ENCODE measurements around the gene GNG12.

Gene GNG12

GRCh38 chr1:67815303-67816094 is 17.8 kb downstream of the GNG12 start:
- no peak for DNase-seq (ENCODE audit: low read depth)

- no peak for DNase-seq (ENCODE audit: low read depth)
These were observed 19.0 kb downstream of the GNG12 start for GRCh38 chr1:67814121-67814772.

- no peak for DNase-seq (ENCODE audit: low read depth)
These were observed 21.0 kb downstream of the GNG12 start for GRCh38 chr1:67812226-67812625.

- no peak for DNase-seq (ENCODE audit: low read depth)
These were observed 21.5 kb downstream of the GNG12 start for GRCh38 chr1:67811781-67812180.

DNA sequence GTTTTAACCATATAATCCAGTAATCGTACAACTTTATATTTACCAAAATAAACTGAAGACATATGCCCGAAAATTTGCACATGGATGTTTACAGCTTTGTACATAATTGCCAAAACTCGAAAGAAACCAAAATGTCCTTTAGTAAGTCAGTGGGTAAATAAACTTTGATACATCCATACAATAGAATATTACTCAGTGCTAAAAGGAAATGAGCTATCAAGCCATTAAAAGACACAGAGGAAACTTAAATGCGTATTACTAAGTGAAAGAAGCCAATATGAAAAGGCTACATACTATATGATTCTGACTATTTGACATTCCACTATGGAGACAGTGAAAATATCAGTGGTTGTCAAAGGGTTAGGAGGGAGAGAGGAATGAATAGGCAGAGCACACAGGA is 23.4 kb downstream of the GNG12 start:
- no peak for DNase-seq (ENCODE audit: low read depth)

DNA sequence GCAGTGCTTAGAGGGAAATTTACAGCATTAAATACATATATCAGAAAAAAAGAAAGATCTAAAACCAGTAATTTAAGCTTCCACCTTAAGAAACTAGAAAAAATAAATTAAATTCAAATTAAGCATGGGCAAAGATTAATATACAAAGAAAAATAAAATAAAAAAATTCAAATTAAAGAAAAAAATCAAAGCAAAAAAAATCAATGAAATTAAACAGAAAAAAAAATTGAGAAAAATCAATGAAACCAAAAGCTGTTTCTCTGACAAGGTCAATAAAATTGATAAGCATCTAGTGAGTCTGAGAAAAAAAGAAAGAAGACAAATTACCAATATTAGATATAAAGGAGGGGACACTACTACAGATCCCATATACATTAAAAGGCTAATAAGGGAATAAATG is 26.0 kb downstream of the GNG12 start:
- no peak for DNase-seq (ENCODE audit: low read depth)

- no peak for DNase-seq (ENCODE audit: low read depth)
These were observed 28.6 kb downstream of the GNG12 start for GRCh38 chr1:67804710-67805109.

- DNase-seq (ENCODE audit: low read depth), result no peak
These were observed 29.6 kb downstream of the GNG12 start for GRCh38 chr1:67803380-67804279.

DNA sequence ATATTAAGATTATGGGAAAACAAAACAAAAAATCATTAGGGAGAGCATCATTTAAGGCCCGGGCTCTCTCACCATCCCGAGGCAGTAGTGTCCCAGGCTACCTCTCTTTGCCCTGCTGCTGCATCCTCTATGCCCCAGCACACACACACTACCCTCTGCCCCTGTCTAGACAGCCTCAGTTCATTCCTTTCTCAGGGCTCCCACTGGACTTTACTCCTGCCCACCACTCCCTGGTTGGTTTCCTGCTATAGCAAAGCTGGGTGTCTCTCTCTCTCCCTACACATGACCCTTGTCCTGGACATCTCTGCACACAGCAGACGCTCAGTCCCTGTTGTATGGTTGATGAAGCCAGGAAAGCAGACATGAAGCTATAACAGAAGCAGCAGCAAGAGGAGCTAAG is 30.7 kb downstream of the GNG12 start:
- DNase-seq (ENCODE audit: low read depth), result no peak

GRCh38 chr1:67801903-67802302 is 31.4 kb downstream of the GNG12 start:
- no peak for DNase-seq (ENCODE audit: low read depth)

DNA sequence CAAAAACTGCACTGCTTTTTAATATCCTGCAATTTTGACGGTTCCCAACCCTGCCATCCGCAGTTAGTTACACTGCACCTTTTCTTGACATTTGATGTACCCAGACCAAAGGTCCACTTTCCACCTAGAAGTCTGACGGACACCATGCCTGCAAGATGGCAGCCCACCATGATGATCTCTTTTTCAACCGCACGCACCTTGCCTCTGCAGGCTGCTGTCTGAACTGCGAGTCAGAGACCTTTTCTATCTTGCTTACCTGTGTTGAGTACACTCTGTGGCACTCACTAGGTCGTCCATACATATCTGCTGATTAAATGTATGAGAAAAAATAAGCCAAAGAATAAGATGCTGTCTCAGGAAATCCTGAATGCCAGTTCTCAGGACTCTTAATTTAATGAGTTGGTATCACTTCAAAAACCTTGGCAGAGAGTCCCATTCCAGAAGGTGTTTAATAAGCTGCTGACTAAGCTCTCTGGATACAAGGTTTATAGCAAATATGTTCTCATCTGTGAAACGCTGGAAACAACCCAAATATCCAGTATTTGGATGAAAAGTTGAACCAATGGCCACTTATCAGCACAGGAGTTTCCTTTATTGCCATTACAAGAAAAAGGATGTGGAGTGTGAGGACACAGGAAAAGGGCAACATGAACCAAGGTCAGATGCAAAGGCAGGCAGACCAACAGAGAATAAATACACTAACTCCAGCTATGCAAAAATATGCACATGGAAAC is 37.9 kb downstream of the GNG12 start:
- no peak for DNase-seq (ENCODE audit: low read depth)

- no peak for DNase-seq (ENCODE audit: low read depth)
These were observed 39.7 kb downstream of the GNG12 start for GRCh38 chr1:67793562-67793961.

DNA sequence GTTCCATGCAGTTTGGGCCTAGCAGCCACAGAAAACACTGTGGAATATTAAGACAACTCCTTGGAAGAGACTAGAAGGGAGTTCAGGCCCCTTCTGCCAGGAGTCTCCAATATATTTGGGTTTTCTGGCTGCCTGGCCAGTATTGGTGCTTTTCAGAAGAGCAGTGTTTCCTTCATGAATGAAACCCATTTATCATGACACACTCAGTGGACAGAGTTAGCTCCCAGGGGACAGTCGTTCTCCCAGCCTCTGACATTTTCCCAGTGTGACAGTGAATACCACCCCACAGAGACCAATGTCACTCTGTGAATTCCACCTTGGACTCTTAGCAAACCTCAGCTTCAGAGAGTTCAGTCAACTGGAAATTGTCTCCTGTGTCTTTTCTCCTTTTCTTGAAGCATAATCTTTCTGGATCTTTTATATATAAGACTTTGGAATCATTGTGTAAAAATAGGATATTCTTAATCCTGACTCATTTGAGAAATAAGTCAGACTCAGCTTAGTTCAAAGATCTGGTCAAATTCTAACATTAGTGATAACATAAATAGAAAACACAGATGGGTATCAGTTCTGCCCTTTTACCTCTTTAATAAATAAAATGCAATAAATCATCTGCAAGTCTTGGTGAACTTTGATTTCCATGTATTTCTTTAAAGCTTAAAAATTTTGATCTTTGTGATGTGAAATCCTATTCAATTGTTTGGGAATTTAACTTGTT is 40.4 kb downstream of the GNG12 start:
- DNase-seq (ENCODE audit: low read depth), result no peak

DNA sequence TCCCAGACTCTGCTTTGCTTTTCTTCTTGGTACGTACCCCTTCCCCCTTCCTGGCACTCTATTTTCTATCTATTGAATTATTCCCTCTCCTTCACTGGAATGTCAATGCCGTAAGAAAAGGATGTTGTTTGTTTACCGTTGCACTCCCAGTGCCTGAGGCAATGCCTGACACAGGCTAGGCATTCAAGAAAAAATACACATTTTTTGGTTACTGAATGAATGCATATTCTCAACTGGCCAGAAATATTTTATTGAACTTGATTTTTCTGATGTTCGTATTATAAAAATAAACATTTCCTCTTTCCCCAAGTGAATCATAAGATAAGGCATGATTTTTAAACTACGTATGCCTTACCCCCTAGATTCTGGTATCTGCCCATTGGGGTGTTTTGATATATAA is 41.2 kb downstream of the GNG12 start:
- no peak for DNase-seq (ENCODE audit: low read depth)

DNA sequence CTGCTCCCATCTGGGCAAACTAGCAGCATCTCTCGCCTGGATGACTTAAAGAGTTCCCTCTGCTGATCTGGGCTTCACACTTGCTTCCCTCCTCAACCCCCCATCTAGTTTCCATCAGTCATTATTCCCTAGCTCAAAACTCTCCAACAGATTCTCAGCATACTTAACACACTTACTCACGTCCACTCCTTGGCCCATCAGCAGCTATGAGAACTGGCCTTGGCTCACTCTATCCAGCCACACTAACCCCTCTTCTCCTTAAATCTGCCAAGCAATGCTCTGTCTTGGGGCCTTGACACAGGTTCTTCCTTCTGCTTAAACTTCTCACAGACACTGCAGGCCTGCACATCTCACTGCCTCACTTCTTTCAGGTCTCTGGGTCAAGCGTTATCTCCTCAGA is 41.6 kb downstream of the GNG12 start:
- no peak for DNase-seq (ENCODE audit: low read depth)

DNA sequence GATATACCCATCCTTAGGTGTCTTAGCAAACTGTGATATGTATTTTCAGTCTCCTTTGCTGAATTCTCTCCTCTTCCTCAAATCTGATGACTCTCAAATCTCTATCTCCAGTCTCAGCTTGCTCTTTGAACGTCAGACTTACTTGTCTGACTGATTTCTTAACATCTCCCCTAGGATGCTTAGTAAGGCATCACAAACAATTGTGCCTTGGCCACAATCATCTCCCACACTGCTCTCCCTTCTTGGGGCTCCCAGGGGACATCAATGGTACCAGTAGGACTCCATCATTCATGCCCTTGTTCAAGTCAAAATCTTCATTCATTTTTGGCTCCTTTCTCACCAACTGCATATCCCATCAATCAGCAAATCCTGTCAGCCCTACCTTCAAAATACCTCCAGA is 42.0 kb downstream of the GNG12 start:
- DNase-seq (ENCODE audit: low read depth), result no peak

- DNase-seq (ENCODE audit: low read depth), result no peak
These were observed 43.0 kb downstream of the GNG12 start for GRCh38 chr1:67790201-67790692.

- no peak for DNase-seq (ENCODE audit: low read depth)
These were observed 43.7 kb downstream of the GNG12 start for GRCh38 chr1:67789551-67789950.

- DNase-seq (ENCODE audit: low read depth), result no peak
These were observed 44.4 kb downstream of the GNG12 start for GRCh38 chr1:67788904-67789303.

- no peak for DNase-seq (ENCODE audit: low read depth)
These were observed 45.0 kb downstream of the GNG12 start for GRCh38 chr1:67788238-67788790.

- DNase-seq (ENCODE audit: low read depth), result no peak
These were observed 45.5 kb downstream of the GNG12 start for GRCh38 chr1:67787746-67788145.

All from activated T-cell treated with anti-CD3 and anti-CD28 coated beads for 24 hours (primary cell).